Renal cortical epithelial cell (primary cell): ENCODE data around the gene CSGALNACT2. TPM values are rescaled to one million over a fixed set of nuclear protein-coding genes. Genes with fewer than 3 reads are reported as not detected.

Experiments
- DNase-seq: peaks from one replicate; pipeline ENCODE4 v3.0.0-alpha.2; 2011; ENCODE audit warnings: low read depth
- total RNA-seq: library from RNA; depleted of rRNA; stranded (reverse); fragments of >200 nt; gene quantifications from 2 replicates; pipeline ENCODE4 v1.2.3, GENCODE V29; 2014

Gene CSGALNACT2
- total RNA-seq, 1 donor from 2014 or later, result 18.1 TPM

DNA sequence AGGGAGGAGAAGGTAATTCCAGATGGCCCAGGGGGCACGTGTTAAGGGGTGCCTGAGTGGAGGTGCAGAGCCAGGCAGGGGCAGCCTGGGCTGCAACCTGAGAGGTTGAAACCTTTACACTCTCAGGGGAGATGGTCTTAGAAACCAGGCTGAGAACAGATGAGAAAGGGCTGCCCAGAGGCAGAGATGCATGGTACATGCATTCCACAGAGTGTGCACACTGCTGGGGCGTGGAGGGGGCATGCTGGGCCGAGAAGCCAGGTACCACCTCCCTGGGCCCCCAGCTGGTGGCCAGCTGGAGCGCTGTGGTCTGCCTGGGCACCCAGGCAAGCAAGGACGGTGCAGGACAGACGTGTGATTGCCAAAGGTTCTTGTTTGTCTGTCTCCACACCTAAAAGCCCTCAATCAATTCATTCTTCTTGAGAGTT lies 14.1 kb upstream of the CSGALNACT2 start:
- DNase-seq, result no peak

GRCh38 chr10:43124574-43125273 lies 13.5 kb upstream of the CSGALNACT2 start:
- no peak for DNase-seq

DNA sequence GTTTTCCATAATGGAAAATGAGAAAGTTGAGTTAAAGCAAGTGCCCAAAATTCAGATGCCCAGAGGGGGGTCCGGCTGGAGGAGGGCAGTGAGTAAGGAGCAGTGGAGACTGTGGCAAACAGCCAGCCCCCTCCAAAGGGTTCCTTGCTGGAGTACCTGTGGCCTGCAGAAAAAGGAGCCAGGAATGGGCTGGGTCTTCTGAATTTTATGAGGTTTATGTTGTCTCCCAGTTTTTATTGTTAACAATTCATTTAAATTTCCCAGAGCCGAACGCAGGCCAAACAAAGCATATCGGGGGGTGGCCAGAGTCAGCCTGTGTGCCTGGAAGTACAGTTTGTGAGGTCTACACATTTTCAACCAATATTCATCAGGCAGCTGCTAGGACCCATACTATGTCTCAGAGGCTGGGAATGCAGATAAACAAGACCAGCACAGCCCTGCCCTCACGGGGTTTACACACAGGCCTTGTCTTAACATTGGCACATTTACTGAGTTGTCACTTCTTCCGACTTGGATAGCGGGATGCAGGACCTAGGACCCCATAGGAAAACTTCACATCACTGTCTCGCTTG lies 12.9 kb upstream of the CSGALNACT2 start:
- no peak for DNase-seq

- no peak for DNase-seq
Measured at GRCh38 chr10:43125881-43126731, 12.1 kb upstream of the CSGALNACT2 start.

- DNase-seq, result no peak
Measured at GRCh38 chr10:43126759-43127424, 11.4 kb upstream of the CSGALNACT2 start.

DNA sequence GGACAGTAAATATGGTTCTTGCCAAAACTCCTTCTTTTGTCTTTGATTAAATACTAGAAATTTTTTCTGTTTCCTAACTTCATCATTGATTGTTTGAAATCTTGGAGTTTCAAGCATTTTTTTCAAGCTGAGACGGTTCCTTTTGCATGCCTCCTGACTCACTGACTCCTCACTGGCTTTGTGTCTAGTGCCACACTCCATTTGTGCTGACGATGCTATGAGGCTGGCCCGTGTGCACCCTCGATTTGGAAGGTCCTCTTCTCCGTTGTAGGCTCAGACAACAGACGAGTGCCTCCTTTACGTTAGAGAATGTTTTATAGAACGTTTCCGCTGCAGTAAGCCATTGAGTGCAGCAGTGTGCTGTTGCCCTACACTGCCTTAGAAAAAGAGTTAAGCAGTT lies 10.8 kb upstream of the CSGALNACT2 start:
- no peak for DNase-seq

DNA sequence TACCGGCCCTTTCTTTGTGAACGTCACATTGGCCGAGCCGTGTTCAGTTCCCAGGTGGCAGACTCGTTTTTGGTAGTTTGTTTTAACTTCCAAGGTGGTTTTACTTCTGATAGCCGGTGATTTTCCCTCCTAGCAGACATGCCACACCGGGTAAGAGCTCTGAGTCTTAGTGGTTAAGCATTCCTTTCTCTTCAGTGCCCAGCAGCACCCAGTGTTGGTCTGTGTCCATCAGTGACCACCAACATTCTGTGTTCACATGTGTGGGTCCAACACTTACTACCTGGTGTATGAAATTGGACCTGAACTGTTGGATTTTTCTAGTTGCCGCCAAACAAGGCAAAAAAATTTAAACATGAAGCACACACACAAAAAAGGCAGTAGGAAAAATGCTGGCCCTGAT lies 9.9 kb upstream of the CSGALNACT2 start:
- peak; percentile 58 for DNase-seq

DNA sequence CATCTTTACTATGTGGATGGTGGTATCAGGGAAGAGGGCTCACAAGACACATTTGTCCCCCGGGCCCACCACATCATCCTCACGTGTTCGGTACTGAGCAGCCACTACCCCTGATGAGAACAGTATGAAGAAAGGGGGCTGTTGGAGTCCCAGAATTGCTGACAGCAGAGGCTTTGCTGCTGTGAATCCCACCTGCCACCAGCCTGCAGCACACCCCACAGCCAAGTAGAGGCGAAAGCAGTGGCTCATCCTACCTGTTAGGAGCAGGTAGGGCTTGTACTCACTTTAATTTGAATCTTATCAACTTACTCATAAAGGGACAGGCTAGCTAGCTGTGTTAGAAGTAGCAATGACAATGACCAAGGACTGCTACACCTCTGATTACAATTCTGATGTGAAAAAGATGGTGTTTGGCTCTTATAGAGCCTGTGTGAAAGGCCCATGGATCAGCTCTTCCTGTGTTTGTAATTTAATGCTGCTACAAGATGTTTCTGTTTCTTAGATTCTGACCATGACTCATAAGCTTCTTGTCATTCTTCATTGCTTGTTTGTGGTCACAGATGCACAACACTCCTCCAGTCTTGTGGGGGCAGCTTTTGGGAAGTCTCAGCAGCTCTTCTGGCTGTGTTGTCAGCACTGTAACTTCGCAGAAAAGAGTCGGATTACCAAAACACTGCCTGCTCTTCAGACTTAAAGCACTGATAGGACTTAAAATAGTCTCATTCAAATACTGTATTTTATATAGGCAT lies 9.1 kb upstream of the CSGALNACT2 start:
- DNase-seq, result peak; percentile 95

GRCh38 chr10:43130770-43131171 lies 7.5 kb upstream of the CSGALNACT2 start:
- DNase-seq, result no peak

DNA sequence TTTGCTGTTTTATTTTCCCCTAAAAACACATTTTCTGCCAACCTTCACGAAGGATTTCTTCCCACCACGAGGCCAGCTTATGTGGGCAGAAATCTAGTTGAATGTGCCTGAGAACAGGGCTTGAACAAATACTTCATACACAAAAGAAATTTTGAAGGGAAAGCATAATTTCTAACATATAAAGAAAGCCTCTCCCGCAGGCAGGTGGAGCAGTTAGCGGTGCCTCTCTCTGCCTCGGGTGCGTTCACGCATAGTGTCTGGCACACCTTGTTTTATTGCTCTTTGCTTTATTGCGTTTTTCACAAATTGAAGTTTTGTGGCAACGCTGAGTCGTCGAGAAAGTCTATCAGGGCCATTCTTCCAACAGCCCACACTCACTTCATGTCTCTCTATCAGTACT lies 7.0 kb upstream of the CSGALNACT2 start:
- DNase-seq, result no peak

DNA sequence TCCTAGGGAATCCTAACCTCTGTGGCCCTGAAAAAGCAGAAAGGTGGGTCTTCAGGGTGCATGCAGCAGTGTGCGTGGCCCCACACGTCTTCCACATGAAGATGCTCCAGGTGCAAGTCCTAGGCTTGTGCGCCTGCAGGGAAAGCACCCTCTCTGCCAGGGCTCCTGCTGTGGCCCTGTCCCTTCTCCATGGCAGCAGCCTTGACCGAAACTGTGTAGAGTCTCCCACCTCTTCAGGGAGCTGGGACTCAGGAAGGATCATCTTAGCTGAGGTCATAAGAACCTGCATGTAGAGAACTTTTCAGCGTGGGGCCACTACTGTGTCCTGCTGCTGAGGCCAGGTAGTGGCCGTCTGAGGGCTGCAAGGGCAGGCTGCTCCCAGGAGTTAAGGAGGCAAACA lies 6.3 kb upstream of the CSGALNACT2 start:
- DNase-seq, result no peak

DNA sequence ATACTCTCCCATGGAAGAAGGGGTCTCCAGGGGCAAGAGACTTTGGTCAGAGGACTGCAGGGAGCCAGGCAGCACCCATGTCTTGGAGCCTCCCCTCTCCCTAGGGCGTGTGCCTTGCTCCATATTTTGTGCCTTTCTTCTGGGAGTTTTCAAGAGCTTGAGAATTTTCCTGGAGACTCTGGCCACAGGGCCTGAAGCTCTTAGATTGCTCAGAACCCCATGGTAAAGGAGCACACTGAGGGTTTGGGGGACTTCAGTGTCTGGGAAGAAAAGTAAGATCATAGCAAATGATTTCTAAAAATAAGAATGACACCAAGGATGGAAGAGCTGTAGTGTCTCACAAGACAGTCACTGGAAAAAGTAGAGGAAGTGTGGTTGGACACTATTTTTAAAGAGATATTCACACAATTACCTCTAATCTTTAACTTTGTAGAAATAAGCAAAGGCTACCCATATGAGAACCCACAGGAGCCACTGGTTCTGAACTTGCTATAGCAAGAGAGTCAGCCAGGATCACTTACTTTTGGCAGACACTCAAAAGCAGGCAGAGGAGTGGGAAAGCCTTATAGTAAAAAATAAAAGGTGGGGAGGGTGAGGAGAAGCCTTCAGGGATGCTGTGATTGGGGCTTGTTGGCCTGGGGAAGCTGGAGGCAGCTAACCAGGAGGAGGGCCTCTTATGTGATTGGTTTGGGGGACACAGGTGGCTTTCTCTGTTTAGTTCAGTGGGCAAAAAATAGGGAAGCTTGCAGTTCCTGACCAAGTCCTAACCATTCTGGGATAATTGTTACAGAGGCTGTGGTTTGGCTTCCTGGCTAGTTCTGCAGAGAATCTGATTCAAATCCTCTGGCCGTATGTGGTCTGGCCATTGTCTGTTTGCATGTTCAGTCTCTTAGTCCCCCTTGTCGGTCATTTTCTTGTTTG lies 5.1 kb upstream of the CSGALNACT2 start:
- no peak for DNase-seq

DNA sequence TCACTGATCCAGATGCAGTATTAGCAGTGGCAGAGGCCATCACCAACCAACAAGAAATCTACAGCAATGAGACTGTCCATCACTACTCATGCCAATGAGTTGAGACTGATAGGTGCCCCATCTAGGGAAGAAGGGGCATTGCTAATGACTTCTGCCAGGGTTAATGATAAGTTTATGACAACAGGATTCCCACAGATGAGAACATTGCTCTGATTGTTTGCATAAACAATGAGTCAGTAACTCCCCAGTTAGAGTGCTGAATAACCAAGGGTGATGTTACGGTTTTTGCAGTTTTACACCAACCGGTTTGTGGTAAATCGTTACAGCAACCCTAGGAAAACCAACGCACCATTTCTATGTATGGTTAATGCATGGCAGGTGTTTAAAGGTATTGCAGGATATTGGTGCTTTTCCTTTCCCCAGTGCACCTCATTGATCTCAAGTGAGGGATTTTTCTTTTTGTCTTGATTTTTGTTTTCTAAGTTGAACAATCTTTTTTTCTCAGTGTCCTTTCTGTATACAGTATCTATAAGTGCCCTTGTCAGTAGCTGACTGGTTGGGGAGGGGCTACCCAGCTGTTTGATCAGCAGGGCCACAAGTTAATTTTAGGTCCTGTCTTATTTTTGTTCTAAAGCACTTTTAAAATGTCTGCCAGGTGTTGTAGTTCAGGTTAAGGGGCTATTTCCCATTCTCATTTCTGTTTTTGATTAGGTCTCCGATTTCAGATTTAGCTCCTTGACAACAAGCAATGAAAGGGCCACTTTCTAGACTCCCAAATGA lies 3.9 kb upstream of the CSGALNACT2 start:
- peak; percentile 49 for DNase-seq

DNA sequence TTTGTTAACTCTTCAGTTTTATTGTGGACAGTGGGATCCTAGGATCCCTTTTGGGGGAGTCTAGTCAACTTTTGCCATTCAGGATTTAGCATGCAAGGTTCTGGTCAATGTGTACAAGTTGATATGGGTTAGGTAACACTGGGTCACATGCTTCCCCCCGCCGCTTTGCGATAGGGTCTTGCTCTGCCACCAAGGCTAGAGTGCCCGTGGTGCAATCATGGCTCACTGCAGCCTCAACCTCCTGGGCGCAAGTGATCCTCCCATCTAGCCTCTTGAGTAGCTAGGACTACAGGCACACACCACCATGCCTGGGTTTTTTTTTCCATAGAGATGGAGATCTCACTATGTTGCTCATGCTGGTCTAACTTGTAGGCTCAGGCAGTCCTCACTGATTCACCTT lies 3.2 kb upstream of the CSGALNACT2 start:
- no peak for DNase-seq

- DNase-seq, result no peak
Measured at GRCh38 chr10:43135656-43136055, 2.6 kb upstream of the CSGALNACT2 start.

- DNase-seq, result no peak
Measured at GRCh38 chr10:43136432-43136831, 1.8 kb upstream of the CSGALNACT2 start.

GRCh38 chr10:43136995-43137716 lies 1.1 kb upstream of the CSGALNACT2 start:
- no peak for DNase-seq

DNA sequence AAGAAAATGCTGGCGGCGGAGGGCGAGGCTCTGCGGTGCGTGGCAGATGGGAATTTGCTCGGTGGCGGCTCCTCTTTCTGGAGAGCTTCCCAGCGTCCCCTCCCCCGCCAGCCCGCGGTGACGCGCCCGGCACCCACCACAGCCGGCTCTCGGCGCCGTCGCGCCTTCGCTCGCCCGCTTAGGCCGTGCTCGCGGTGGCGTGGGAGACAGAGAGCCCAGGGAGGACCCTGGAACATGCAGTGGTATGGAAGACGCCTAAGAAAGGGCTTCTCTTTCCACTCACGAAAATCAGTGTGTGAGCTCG lies 576 bp upstream of the CSGALNACT2 start:
- no peak for DNase-seq

- DNase-seq, result no peak
Measured at GRCh38 chr10:43138757-43139241, 554 bp downstream of the CSGALNACT2 start.
